Limb (tissue), 2 donors: ENCODE results near the gene ENGASE.
"Not testable (repeated sequence)": the region's sequence is repeated elsewhere in the genome, so short reads cannot be mapped to it uniquely, and the experiment has no call there.

Experiments
- DNase-seq, 2 donors: peaks; one replicate each; pipeline ENCODE4 v3.0.0-alpha.2; 2016; ENCODE audit errors: extremely low spot score in 2 of 2

ENGASE gene

DNA sequence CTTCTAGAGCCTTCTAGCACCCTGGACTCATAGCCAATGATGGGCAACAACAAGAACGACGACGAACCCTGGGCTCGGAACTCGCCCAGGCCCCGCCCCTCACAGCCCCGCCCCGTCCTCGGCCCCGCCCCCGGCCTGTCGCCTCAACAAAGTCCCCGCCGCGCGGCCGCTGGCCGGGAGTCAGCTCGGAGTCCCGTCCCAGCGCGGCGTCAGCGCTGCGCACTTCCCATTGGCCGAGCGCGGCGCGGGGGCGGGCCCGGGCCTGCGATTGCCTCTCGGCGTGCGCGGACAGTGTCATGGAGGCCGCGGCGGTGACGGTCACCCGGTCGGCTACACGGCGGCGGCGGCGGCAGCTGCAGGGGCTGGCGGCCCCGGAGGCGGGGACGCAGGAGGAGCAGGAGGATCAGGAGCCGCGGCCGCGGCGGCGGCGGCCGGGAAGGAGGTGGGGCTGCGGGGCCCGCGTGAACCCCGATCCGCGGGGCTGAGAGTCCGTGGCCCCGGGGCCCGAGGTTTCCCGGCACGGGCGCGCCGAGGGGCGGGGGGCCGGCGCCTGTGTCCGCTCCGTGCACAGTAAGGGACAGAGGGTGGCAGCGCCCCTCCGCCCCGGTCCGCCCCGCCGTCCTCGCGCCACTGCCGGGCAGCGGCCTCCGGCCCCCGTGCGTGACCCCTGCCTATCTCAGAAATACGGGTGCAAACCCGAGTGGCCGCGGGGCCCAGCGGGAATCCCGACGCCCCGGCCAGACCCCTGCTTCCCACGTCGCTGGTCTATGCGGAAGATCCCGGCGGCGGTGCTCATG lies at the start of gene ENGASE:
Gene ENGASE (plus strand): TSS at position 176 of the 797 bp plus-strand sequence. CDS start 121 bp downstream, at position 297.
- peak; percentile 89 to 95 for DNase-seq

GRCh38 chr17:79024901-79025737 lies 49.5 kb upstream of the ENGASE start:
- no peak for DNase-seq

DNA sequence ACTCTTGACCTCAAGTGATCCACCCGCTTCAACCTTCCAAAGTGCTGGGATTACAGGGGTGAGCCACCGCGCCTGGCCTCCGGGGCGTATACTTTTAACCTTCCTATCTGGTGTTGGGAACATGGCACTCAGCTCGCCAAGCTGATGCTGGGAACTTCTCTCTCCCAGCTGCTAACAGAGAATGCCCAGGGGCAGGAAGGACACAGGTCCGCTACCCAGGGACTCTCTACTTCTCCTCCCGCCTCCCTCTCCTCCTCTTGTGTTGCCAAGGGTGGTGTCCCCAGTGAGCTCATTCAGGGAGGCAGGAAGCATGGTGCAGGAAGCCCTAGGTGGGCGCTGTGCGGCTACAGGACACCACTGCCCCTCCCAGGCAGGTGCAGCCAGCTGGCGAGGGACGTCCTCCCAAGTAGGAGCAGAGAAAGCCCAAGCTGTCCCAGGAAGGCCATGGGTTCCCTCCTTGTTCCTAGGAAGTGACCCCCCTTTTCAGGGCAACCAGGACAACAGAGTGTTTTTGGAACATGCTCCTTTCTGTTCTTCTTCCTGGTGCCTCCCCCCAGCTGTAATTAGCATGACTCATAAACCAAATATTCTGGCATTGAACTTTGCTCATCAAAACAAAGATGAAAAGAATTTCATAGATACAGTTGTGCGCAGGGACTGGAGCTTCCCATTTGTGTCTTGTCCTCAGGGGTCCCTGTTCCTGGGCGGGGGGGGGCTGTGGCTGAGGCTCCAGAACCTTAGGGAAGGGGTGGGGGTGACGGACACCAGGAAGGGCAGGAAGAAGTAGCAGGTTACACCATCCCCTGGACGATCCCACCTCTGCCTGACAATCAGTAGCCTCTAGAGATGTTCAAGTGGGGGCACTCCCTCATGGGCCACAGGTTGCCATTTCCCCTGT lies 48.0 kb upstream of the ENGASE start:
- no peak for DNase-seq

DNA sequence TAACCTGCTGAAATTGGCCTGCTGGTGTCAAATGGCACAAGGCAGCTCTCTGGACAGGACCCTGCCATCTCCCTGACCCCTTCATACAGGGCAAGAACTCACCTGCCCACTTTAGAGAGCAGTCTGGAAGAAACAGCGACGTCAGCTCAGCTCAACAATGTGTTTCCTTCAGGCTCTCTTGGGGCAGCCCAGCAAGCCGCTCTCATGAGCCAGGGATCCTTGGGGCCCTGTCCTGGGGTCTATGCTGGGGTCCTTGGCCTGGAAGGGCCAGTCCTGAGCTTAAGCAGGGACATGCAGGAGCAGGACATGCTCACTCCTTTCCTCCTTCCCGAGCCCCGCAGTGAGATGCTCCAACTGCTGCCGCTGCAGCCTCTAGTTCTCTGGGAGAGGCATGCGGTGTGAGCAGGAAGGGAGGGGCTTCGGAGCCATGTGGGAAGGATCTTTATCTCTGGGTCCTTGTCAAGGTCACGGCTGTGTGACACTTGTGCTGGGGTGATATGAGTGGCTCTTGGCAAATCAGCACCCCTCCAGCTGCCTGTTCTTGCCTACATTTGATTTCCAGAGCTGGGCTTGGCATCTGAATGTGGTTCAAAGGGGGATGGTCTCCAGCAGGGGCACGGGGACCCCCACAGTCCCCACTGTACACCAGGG lies 47.2 kb upstream of the ENGASE start:
- DNase-seq, result no peak

DNA sequence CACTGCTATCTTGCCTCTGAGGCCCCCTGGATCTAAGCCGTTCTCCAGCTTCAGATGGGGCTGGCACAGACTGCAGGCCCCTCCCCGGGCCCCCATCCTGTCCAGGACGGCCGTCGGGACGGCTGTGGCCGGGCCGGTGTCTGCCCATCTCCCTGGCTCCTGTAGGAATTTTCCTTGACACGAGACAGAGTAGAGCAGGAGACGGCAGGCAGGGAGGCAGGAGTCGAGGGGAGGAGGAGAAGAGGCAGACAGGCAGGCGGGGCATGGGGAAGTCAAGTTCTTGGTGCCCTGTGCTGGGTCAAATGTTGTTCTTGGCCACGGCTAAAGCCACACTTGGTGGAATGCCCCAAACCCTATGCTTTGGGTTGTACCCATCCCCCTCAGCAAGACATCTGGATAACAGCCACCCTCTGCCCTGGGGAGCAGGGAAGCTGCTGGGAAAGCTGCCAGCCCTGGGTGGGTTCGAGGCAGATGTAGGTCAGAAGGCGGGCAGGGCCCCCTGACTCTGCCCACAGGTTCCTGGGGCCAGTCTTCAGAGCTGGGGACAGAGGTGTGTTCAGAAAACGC lies 46.6 kb upstream of the ENGASE start:
- DNase-seq, result no peak

DNA sequence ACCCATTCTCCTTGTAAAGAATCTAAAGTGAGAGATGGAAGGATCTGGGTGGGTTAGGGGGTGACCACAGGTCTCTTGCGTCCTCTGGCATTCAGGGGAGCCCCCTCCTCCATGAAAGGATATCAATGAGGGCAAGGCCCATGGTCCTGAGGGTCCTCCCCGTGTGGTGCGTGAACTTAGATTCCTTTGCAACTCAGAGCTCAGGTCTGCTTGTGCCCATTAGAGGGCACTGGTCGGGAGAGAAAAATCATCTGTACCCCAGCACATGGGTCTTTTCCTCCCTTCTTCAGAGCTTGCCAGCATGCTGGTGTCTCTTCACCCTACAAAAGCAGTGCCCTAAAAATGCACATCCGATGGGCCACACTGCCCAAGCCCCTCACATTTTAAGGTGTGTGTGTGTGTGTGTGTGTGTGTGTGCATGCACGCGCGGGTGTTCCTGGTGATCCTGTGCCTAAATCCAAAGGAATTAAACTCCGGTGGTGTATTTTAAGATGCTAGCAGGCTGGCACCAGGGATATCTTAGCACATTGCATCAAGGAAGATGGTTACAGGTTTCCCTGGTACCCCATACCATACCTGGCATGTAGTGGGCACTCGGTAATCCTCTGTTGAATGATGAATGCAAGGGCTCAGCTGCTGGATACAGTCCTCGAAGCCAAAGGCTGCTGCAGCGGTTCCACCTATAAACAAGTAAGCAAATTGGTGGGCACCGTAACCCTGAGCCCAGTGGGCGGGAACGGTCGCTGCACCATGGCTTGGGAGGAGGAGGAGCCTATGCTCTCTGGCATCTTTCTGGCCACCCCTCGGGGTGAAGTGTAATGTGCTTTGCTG lies 45.9 kb upstream of the ENGASE start:
- peak in 1 of 2 donors; percentile 21 for DNase-seq

- no peak for DNase-seq
Measured at GRCh38 chr17:79029327-79030009, 45.2 kb upstream of the ENGASE start.

GRCh38 chr17:79030636-79031035 lies 44.0 kb upstream of the ENGASE start:
- DNase-seq, result not testable (repeated sequence)

GRCh38 chr17:79031996-79032875 lies 42.4 kb upstream of the ENGASE start:
- DNase-seq, result no peak

DNA sequence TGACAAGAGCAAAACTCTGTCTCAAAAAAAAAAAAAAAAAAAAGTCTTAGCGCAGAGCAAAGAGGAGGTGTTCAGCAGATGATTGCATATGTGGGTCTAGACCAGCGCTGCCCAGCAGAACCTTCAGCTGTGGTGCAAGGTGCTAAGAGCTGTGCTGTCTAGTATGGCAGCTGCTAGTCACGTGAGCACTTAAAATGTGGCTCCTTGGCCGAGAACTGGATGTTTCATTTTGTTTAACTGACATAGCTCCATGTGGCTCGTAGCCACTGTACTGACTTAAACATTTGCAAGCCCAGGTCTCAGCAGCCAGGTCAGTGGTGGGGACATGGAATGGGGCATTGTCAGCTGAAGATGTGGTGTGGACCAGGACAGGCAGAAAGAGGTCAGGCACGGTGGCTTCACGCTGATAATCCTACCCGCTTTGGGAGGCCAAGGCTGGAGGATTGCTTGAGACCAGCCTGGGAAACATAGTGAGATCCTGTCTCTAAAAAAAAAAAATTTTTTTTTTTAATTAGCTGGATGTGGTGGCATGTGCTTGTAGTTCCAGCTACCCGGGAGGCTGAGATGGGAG lies 41.5 kb upstream of the ENGASE start:
- DNase-seq, result no peak

DNA sequence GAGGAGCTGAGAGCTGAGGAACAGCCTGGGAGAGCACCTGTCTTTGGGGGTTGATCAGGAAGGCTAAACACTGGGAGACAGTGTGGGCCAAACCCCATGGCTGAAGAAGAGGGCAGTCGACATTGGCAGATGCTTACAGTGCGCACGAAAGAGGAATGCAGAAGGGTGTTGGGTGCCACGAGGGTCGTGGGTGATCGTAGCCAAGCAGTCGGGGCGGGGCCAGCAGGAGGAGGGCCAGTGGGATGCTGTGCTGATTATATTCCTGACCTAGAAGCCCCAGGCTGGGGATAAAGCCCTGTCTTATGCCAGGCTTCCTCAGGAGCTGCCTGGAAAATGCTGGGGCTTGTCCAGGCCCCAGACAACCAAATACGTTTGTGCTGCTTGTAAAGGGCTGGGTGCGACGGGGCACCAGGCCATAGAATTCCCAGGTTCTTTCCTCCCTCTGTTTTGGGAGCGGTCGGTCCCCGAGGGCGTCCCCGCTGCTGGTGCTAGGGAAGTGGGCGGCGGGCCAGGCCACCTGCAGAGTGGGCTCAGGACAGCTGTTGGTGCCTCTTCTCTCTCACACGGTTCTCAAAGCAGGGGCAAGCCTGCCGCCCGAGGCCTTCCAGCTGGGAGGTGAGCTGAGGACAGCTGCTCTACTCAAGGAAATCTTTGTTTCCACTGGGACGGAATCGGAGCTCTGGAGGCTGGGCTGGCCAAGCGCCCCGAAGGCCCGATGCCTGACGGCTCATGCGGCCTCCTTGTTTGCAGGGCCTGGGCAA lies 40.7 kb upstream of the ENGASE start:
- DNase-seq, result peak; percentile 57 to 78

GRCh38 chr17:79034931-79035485 lies 39.6 kb upstream of the ENGASE start:
- DNase-seq, result no peak

GRCh38 chr17:79035686-79036085 lies 38.9 kb upstream of the ENGASE start:
- DNase-seq, result no peak

- DNase-seq, result no peak
Measured at GRCh38 chr17:79036181-79036580, 38.4 kb upstream of the ENGASE start.

DNA sequence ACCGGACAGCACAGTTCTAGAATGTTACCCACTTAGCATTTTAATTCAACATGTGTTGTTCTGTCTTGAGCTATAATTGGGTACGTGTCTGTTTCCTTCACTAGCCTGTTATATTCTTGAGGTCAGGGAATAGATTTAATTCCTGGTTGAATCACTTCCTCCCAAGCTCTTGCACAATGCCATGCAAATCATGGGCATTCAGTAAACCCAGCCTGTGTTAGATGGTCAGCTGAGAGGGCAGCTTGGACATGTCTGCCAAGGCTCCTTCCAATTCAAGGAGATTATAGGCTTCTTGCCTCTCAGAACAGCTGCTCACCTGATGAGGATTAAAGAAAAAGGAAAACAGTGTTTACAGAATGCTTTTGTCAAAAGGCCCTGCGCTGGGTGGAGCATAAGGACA lies 38.0 kb upstream of the ENGASE start:
- no peak for DNase-seq

DNA sequence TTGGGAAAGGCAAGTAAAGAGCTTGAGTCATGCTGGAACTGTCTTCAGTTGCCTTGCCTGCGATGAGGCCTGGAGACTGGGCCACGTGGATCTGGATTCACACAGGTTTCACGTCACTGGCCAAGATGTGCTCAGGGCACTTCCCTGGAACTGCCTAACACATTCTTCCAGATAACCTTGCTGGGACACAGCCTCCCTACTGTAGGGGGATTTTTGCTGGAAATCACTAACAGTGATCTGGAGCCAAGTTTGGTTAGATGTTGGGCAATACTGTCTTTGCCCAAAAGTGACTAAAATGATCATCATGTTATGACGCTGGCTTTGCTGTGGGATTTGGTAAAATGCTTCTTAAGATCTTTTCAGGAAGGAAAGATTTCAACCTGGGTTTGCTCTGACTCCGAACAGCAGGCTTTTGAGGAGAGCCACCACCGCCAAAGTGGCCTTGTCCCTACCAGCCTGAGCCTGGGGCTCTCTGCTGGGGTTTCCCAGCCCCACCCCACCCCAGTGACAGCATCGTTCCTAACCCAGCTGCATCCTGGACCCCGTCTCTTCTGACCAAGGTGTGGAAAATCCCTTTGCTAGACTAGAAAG lies 36.0 kb upstream of the ENGASE start:
- no peak for DNase-seq
